ENCODE results near the gene PDE6G. TPM values are rescaled to one million over a fixed set of nuclear protein-coding genes. Genes with fewer than 3 reads are reported as not detected.

Gene PDE6G
- total RNA-seq, 2 donors from 2014 or later = not detected

- Histone ChIP-seq H3K4me1 (no peaks in the 10 kb centered on the region), H3K9me3 (no peaks in the 10 kb centered on the region), H3K4me3 (no peak overlapping the region), H3K27ac (no peak overlapping the region), H3K36me3 (peaks cover 27% of the 10 kb centered on the region), H3K27me3 (no peaks in the 10 kb centered on the region), H3K9ac (ENCODE audit: low read depth in 2 of 2, low read length in 2 of 2) (no peak overlapping the region)
- DNase-seq = no peak
- intact Hi-C loops (cut with DNase I) = no loop called here
- TF ChIP-seq, protein P1, sequence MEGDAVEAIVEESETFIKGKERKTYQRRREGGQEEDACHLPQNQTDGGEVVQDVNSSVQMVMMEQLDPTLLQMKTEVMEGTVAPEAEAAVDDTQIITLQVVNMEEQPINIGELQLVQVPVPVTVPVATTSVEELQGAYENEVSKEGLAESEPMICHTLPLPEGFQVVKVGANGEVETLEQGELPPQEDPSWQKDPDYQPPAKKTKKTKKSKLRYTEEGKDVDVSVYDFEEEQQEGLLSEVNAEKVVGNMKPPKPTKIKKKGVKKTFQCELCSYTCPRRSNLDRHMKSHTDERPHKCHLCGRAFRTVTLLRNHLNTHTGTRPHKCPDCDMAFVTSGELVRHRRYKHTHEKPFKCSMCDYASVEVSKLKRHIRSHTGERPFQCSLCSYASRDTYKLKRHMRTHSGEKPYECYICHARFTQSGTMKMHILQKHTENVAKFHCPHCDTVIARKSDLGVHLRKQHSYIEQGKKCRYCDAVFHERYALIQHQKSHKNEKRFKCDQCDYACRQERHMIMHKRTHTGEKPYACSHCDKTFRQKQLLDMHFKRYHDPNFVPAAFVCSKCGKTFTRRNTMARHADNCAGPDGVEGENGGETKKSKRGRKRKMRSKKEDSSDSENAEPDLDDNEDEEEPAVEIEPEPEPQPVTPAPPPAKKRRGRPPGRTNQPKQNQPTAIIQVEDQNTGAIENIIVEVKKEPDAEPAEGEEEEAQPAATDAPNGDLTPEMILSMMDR (IDR thresholded peaks at IDR 0.05) = no peak
Observed at GRCh38 chr17:81609541-81610311, 46.6 kb downstream of the PDE6G start.

- H3K9me3 ChIP-seq = no peaks in the 10 kb centered on the region
- H3K4me1 ChIP-seq = no peaks in the 10 kb centered on the region
- H3K4me3 ChIP-seq = no peak overlapping the region
- no peak overlapping the region for H3K9ac ChIP-seq (ENCODE audit: low read depth in 2 of 2, low read length in 2 of 2)
- H3K27me3 ChIP-seq = no peaks in the 10 kb centered on the region
- H3K27ac ChIP-seq = no peak overlapping the region
- TF ChIP-seq, protein P1 (IDR thresholded peaks at IDR 0.05) = no peak
- DNase-seq = no peak
- intact Hi-C loops (cut with DNase I) = no loop called here
- peaks cover 32% of the 10 kb centered on the region for H3K36me3 ChIP-seq
Observed at GRCh38 chr17:81608605-81609004, 47.7 kb downstream of the PDE6G start.

DNA sequence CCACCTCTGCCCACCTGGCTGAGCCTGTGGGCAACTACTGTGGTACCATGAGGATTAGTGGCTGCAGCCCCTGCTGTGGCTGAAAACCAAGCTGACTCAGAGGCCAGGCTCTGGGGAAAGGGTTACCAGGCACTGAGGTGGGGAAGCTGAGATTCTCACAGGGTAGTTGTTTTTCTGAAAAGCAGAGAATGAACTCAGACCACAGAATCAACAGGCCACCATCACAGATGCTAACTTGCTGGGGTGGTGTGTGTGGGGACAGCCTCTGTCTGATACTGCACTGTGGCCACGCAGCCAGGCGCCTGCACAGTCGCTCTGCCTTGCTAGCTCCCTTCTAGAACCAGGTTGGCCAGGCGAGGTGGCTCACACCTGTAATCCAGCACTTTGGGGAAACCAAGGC, 48.3 kb downstream of the PDE6G start:
- Histone ChIP-seq H3K36me3 (peaks cover 37% of the 10 kb centered on the region), H3K4me3 (no peak overlapping the region), H3K27me3 (no peaks in the 10 kb centered on the region), H3K27ac (no peak overlapping the region), H3K9ac (ENCODE audit: low read depth in 2 of 2, low read length in 2 of 2) (no peak overlapping the region), H3K4me1 (no peaks in the 10 kb centered on the region), H3K9me3 (no peaks in the 10 kb centered on the region)
- TF ChIP-seq, protein P1 (IDR thresholded peaks at IDR 0.05) = no peak
- no peak for DNase-seq
- intact Hi-C loops (cut with DNase I) = no loop called here

- no peaks in the 10 kb centered on the region for H3K4me1 ChIP-seq
- no peaks in the 10 kb centered on the region for H3K9me3 ChIP-seq
- H3K27ac ChIP-seq = no peak overlapping the region
- H3K36me3 ChIP-seq = peaks cover 38% of the 10 kb centered on the region
- intact Hi-C loops (cut with DNase I) = no loop called here
- no peaks in the 10 kb centered on the region for H3K27me3 ChIP-seq
- no peak for DNase-seq
- H3K9ac ChIP-seq (ENCODE audit: low read depth in 2 of 2, low read length in 2 of 2) = no peak overlapping the region
- TF ChIP-seq, protein P1 (IDR thresholded peaks at IDR 0.05) = no peak
- H3K4me3 ChIP-seq = no peak overlapping the region
Observed at GRCh38 chr17:81607431-81607830, 48.9 kb downstream of the PDE6G start.

- H3K9ac ChIP-seq (ENCODE audit: low read depth in 2 of 2, low read length in 2 of 2) = no peak overlapping the region
- intact Hi-C loops (cut with DNase I) = loop anchor here (5.0 kb wide), 1 partner anchor 352 kb away; no protein-coding TSS in a partner anchor
- H3K4me3 ChIP-seq = no peak overlapping the region
- no peak overlapping the region for H3K27ac ChIP-seq
- no peak for DNase-seq
- H3K9me3 ChIP-seq = no peaks in the 10 kb centered on the region
- H3K4me1 ChIP-seq = no peaks in the 10 kb centered on the region
- TF ChIP-seq, protein P1 (IDR thresholded peaks at IDR 0.05) = no peak
- peaks cover 28% of the 10 kb centered on the region for H3K36me3 ChIP-seq
- no peaks in the 10 kb centered on the region for H3K27me3 ChIP-seq
Observed at GRCh38 chr17:81603846-81604610, 52.3 kb downstream of the PDE6G start.
